GM19025 (cell line): ENCODE results near the gene CPLX1.
"Not testable (repeated sequence)": the region's sequence is repeated elsewhere in the genome, so short reads cannot be mapped to it uniquely, and the experiment has no call there.

Experiments used
- ATAC-seq: cut with Tn5 transposase; IDR thresholded peaks from one replicate; pipeline ENCODE4 v1.9.1; 2021; ENCODE audit warnings: mild to moderate bottlenecking, low read depth, moderate library complexity; ENCODE audit not compliant: unreplicated experiment

CPLX1 gene

DNA sequence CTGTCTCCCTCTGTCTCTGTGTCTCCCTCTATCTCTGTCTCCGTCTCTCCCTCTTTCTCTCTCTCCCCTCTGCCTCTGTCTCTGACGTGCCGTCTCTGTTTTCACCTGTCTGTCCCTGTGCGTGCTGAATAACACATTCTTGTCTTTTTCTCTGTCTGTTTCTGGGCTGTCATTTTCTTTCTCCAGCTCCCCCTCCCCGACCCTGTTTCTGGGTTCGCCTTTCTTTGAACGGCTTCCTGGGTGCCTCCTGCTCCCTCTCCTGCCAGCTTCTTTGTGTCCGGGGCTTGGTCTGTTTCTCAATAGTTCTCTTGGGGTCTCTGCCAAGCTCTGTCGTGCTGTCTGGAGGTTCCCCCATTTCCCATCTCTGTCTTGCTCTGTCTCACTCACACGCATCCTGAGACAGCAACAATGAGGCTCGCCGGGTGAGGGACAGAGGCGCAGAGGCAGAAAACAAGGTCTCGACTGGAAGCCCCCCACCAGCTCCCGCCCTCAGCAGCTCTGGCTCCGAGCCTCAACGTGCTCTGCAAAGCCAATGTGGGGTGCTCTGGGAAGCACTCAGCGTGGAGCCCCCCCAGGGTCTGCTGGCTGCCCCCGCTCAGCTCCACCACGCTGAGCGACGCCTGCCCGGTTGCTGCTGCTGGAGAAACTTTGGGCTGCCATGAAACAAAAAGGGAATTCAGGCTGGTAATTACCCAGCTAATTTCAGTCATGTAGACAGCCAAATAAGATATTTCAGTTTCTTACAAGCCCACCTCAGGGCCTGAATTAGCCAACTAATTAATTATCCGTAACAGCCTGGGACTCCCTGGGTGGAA lies 3.4 kb downstream of the CPLX1 start:
- no peak for ATAC-seq

- no peak for ATAC-seq
These were observed 4.3 kb downstream of the CPLX1 start for GRCh38 chr4:821631-822030.

GRCh38 chr4:821181-821591 lies 4.7 kb downstream of the CPLX1 start:
- no peak for ATAC-seq

DNA sequence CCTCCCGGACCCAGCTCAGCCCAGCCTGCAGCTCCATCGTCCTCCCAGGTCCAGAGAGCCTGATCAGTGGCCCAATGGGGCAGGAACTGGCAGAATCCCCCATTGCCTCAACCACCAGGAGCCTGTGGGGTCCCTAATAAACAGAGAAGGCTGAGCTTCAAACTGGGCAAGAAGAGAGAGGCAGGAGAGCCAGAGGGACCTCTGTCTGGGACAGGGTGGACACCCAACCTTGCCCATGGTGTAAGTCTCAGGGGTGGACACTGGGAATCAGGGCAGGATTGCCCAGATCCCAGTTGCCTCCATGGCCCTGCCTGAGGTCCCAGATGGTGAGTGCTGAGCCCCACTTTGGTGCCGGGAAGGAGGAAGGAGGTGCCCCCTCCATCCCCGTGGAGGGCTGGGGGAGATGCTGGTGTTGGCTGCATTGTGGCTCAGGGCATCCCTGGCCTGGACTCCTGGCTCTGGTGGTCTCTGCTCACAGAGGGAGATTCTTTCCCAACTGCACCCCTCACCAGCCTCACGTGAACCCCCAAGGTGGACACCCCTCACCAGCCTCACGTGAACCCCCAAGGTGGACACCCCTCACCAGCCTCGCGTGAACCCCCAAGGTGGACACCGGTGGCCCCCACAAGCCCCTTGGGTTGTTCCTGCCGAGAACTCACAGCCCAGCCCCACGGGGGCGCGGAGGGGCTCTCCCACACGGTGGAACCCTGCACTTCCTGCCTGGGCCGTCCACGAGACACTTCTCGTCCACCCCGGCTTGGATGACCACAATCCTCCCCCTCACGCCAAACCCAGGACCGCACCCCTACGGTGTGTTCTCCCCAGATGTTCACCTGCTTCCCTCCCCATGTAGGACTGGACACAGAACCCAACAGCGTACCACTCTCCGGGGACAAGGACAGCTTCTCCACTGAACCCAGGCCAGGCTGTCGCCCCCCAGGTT lies 5.4 kb downstream of the CPLX1 start:
- no peak for ATAC-seq

- ATAC-seq: no peak
These were observed 6.3 kb downstream of the CPLX1 start for GRCh38 chr4:819401-820229.

DNA sequence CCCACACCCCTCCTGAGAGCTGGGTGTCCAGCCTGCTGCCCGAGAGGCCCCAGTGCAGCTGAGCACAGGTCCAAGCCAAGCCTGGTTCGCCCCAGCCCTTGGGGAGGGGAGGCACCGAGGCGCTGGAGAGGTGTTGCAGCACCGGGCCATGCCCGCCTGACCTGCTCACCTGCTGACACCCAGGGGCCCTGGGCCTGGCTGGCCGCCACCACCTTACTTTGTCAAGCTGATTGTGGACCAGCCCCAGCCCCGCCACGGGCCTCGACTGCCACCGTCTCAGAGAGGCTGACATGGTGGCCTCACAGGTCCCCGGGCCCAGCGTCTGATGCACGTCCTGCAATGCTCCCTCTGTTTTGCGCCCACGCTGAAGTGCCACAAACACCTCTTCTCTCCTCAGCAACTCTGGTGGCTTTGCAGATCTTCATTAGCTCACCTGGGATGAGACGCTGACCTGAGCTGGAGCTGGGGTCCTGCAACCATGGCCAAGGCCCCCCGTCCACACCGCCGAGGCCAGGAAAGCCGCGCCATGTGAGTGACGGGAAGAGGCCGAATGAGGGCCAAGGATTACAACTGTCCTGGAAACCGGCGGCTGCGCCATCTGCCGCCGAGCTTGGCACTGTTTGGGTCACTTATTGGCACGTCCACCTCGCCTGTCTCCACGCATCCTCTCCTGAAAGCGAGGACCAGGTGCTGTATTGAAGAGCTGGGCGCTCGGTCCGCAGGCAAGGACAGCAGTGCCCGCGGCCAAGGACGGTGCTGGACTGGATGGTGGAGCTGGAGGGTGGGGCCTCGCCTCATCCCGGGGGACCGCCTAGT lies 7.6 kb downstream of the CPLX1 start:
- ATAC-seq: no peak

- ATAC-seq: no peak
These were observed 10.3 kb downstream of the CPLX1 start for GRCh38 chr4:815464-816146.

DNA sequence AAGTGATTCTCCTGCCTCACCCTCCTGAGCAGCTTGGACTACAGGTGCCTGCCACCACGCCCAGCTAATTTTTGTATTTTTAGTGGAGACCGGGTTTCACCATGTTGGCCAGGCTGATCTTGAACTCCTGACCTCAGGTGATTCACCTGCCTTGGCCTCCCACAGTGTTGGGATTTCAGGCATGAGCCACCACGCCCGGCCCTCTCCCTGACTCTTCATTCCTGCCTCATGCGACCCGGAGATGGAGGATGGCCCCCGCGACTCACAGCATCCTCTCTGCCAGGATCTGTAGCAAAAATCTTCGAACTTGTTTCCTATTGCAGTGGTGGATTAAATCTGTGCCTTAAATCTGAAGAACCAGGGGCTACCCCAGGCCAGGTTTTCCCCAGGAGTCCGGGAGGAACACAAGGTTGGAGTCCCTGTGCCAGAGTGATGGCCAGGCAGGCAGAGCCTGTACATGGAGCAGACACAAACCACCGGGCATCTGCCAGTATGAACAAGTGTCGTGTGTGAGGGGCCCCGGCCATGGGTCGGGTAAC lies 11.5 kb downstream of the CPLX1 start:
- no peak for ATAC-seq

- no peak for ATAC-seq
These were observed 12.0 kb downstream of the CPLX1 start for GRCh38 chr4:813900-814299.

- no peak for ATAC-seq
These were observed 16.9 kb downstream of the CPLX1 start for GRCh38 chr4:808860-809570.

GRCh38 chr4:807792-808191 lies 18.1 kb downstream of the CPLX1 start:
- no peak for ATAC-seq

GRCh38 chr4:806979-807378 lies 18.9 kb downstream of the CPLX1 start:
- not testable (repeated sequence) for ATAC-seq

- no peak for ATAC-seq
These were observed 21.1 kb downstream of the CPLX1 start for GRCh38 chr4:804804-805203.

GRCh38 chr4:803884-804283 lies 22.0 kb downstream of the CPLX1 start:
- ATAC-seq: no peak

DNA sequence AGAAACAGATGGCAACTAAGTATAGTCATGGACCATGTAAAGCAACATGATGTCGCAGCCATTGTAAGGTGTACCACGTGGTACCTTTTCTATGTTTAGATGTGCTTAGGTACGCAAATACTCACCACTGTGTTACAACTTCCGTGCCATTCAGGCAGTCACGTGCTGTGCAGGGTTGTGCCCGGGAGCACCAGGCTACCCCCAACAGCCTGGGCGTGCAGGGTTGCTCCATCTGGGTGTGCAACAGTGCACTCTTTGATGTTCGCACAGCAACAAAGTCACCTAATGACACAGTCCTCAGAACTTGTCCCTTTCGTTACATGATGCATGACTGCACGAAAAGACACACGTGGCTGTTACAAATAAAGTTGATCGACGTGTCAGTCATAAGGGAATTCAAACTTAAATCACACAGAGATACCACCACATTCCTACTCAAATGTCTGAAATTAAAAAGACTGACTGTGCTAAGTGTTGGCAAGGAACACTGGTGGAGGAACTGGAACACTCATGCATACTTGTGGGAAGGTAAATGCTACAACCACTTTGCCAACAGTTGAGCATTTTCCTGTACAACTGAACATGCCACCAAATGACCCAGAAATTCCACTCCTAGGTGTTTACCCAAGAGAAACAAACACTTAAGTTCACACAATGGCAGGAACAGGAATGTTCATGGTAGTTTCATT lies 24.3 kb downstream of the CPLX1 start:
- ATAC-seq: no peak

DNA sequence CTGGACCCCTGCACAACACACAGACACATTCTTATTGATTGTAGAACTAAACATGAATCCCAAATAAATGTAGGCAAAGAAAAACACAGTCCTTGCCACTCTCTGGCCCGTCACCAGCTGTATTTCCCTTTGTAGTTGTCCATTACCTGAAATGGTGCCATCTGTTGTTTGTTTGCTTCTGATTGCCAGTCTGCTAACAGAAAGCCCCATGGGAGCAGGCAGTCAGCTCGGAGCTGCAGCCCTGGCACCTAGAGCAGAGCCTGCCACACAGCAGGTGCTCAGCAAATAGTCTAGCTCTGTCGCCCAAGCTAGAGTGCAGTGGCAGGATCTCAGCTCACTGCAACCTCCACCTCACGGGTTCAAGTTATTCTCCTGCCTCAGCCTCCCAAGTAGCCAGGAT lies 28.9 kb downstream of the CPLX1 start:
- ATAC-seq: no peak

DNA sequence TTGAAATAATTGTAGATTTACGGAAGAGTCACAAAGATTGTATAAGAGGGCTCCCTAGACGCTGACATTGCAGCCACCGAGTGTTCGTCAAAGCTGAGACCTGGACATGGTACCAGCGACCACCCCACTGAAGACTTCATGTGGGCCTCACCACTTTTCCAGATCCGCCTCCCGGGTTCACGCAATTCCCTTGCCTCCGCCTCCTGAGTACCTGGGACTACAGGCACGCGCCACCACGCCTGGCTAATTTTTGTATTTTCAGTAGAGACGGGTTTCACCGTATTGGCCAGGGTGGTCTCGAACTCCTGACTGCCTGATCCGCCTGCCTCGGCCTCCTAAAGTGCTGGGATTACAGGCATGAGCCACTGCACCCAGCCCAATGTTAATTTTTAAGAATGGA lies 29.7 kb downstream of the CPLX1 start:
- ATAC-seq: no peak

DNA sequence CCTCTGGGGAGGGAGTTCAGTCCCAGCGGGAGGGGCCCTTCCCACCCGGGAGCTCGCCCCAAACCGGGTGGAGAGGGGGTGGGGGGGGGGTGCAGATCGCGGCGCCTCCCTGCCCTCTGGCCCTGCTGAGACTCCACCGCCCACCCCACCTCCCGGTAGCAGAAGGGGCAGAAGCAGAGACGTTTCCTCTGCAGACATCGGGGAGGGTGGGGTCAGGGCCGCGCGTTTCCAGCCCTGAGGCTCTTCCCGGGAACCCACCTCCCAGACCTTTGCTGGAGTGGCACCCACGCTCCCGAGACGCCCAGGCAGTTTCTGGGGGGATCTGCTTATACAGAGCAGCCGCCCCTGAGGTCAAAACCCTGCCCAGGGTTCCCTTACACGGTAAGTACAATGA lies 30.2 kb downstream of the CPLX1 start:
- ATAC-seq: no peak
